GM15510 (cell line): ENCODE data around the gene HIRA.

Experiments
- POLR2A ChIP-seq: IDR thresholded peaks from 3 replicates; pipeline ENCODE4 v1.6.1; 2011; ENCODE audit warnings: borderline replicate concordance; ENCODE audit not compliant: insufficient read length; ENCODE audit errors: extremely low read depth

HIRA gene

GRCh38 chr22:19394274-19395050, 37.1 kb downstream of the HIRA start:
- no peak for TF ChIP-seq POLR2A

GRCh38 chr22:19393704-19394103, 37.8 kb downstream of the HIRA start:
- no peak for TF ChIP-seq POLR2A

DNA sequence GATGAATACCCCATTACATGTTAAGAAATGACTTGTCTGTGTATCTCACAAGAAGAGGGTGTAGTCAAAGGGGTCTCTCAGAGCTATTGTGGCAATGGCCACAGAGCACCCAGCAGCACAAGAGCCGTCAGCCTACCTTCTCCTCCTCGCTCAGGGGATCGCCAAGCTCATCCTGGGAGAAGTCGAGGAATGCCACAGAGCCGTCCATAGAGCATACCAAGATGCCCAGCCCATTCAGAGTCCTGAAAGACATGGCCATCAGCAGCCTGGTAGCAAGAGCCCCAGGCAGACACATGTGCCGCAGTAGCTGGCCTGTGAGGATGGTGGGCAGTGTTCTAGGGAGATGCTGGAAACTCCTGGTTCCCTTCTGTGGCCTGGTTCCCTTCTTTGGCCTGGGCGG, 44.0 kb downstream of the HIRA start:
- no peak for TF ChIP-seq POLR2A

DNA sequence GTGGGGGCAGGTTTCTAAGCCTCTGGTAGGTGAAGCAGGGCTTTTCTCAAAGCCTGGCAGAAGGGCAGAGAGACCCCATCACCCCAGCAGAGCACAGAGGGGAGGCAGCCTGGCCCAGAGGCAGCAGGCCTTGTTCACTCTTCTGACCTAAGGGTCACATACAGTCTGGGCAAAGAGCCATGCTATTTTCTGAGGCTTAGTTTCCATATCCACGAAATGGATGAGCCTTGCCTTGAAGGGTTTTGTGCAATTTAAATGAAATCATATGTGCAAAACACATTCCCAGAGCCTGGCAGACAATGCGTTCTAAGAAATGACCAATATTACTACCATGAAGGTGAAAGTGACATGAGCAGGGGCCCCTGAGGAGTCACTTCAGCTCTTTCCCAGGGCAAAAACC, 44.5 kb downstream of the HIRA start:
- no peak for TF ChIP-seq POLR2A

DNA sequence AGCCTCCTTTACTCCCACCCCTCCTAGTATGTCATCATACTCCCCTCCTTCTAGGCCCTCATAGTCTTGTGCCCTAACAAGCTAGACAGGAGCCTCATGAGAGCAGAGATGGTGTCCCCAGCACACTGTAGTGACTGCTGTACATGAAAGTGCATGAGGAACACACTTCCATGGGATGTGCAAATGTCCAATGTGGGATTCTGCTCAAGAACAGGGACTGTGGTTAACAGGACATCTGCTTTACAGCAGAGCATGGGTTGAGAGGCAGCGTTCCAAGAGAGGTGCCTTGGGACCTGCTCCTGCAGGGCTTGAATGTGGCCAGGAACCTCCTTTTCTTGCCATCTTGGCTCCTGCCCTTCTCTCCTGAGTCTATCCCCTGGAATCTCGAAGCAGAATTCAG, 45.3 kb downstream of the HIRA start:
- TF ChIP-seq POLR2A: no peak

GRCh38 chr22:19385221-19385906, 46.2 kb downstream of the HIRA start:
- no peak for TF ChIP-seq POLR2A

- TF ChIP-seq POLR2A: no peak
These were observed 48.2 kb downstream of the HIRA start for GRCh38 chr22:19383292-19383691.

DNA sequence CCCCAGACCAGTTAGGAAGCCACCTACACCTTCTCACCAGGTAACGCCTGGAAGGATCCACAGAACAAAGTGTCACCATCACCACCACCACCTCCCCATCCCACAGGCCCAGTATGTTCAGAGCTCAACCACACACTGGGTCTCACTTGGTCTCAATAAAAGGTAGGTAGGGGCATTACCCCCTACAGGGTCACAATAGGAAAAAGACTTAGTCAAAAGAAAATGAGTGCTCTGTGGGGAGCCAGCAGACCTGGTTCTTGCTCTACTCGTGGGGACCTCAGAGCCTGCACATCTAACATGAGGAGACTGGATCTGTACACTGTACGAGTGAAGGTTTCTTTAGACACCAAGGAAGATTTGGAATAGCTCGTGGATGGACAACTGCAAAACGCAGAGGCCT, 49.3 kb downstream of the HIRA start:
- no peak for TF ChIP-seq POLR2A

- no peak for TF ChIP-seq POLR2A
These were observed 53.2 kb downstream of the HIRA start for GRCh38 chr22:19378344-19378674.

GRCh38 chr22:19377565-19378343, 53.8 kb downstream of the HIRA start:
- TF ChIP-seq POLR2A: no peak

- no peak for TF ChIP-seq POLR2A
These were observed 54.6 kb downstream of the HIRA start for GRCh38 chr22:19376971-19377370.

DNA sequence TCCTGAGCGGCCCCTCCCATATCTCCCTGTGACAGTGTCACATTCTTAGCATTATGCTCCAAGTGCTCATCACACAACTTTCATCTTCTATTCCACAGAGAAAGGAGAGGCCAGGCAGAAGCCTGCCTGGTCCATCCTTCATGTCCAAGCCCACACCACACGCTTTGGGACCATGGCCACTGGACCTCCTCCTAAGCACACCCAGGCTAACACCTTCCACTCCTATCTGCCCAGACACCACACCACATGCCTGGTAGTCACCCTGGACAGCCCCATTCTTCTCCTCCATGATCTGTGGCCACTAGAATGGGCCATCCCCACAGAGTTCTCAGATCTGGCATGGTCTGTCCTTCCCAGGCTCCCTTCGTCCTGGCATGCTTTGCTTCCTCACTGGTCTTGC, 55.3 kb downstream of the HIRA start:
- TF ChIP-seq POLR2A: no peak

GRCh38 chr22:19375435-19375834, 56.1 kb downstream of the HIRA start:
- no peak for TF ChIP-seq POLR2A

GRCh38 chr22:19374410-19374809, 57.1 kb downstream of the HIRA start:
- TF ChIP-seq POLR2A: no peak

DNA sequence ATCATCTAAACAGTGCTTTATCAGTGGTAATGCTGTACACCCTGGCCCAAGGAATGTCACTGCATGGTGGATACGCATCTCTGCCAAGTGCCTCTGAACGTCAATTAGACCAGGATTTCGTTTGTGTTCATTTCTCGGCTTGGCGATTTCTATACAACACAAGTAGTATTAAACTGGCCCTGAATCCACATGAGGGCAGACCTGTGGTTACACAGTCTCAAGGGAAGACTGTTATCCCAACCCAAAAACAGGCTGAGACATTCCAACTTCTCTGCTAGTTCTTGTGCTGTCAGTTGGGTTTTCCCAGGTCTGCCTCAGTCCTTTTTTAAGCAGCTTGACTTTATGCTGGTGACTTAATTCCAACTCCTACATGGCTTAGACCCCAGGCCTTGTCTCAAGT, 58.1 kb downstream of the HIRA start:
- no peak for TF ChIP-seq POLR2A
